Caco-2 (cell line): ENCODE results near the gene SPDYE18. TPM values are rescaled to one million over a fixed set of nuclear protein-coding genes. Genes with fewer than 3 reads are reported as not detected.
A peak's percentile ranks its signal among the peaks of the same experiment; 100 is the strongest.
"Not testable (repeated sequence)": the region's sequence is repeated elsewhere in the genome, so short reads cannot be mapped to it uniquely, and the experiment has no call there.

Source experiments
- BruUV-seq: library from RNA; stranded (reverse); fragments of 400-500 nt; replicated peaks from 2 replicates; lab custom pipeline; 2021; lab: Mats Ljungman, UMichigan
- CTCF ChIA-PET: fragments of 300-600 bp; sonication (Branson Sonifier 250); formaldehyde crosslinking; loops from one replicate; lab custom pipeline; 2022; ENCODE audit warnings: antibody characterized with exemption; lab: Charles Lee
- POLR2A ChIA-PET: fragments of 300-600 bp; sonication (Branson Sonifier 250); formaldehyde crosslinking; loops from one replicate; lab custom pipeline; 2022; ENCODE audit warnings: antibody characterized with exemption; lab: Charles Lee
- DNase-seq, 2 experiments: peaks; one replicate each; pipeline versions ENCODE4 v3.0.0 to v3.0.0-alpha.2; 2020 to 2022
- H3K27me3 ChIP-seq: replicated peaks from 2 replicates; pipeline ENCODE4 v1.6.0; 2011; ENCODE audit warnings: low read length; ENCODE audit not compliant: control insufficient read depth, insufficient read depth
- H3K36me3 ChIP-seq: 2 replicates; pipeline ENCODE4 v1.5.1; 2011; ENCODE audit warnings: low read length; ENCODE audit not compliant: control insufficient read depth, insufficient read depth
- H3K4me1 ChIP-seq: fragments of 250-450 bp; sonication (Bioruptor Pico); 2 replicates; pipeline ENCODE4 v1.5.1; 2020; ENCODE audit warnings: mild to moderate bottlenecking
- H3K4me3 ChIP-seq: 2 replicates; pipeline ENCODE4 v1.5.1; 2011; ENCODE audit warnings: low read depth, mild to moderate bottlenecking, control low read depth, low read length
- H3K9me3 ChIP-seq: fragments of 250-450 bp; sonication (Bioruptor Pico); 2 replicates; pipeline ENCODE4 v1.5.1; 2020; ENCODE audit warnings: mild to moderate bottlenecking, moderate library complexity
- H3K27ac Mint-ChIP-seq: one replicate; pipeline ENCODE4 v1.8.0; 2022; ENCODE audit warnings: mixed read lengths; ENCODE audit not compliant: unreplicated experiment
- H3K27me3 Mint-ChIP-seq: one replicate; pipeline ENCODE4 v1.8.0; 2022; ENCODE audit warnings: mixed read lengths; ENCODE audit not compliant: insufficient read depth, unreplicated experiment
- H3K36me3 Mint-ChIP-seq: one replicate; pipeline ENCODE4 v1.8.0; 2022; ENCODE audit warnings: mild to moderate bottlenecking, mixed read lengths; ENCODE audit not compliant: insufficient read depth, unreplicated experiment
- H3K4me1 Mint-ChIP-seq: one replicate; pipeline ENCODE4 v1.8.0; 2022; ENCODE audit warnings: low read depth, mixed read lengths; ENCODE audit not compliant: unreplicated experiment
- H3K4me3 Mint-ChIP-seq: one replicate; pipeline ENCODE4 v1.8.0; 2022; ENCODE audit warnings: mild to moderate bottlenecking, moderate library complexity, mixed read lengths; ENCODE audit not compliant: unreplicated experiment
- H3K9me3 Mint-ChIP-seq: one replicate; pipeline ENCODE4 v1.8.0; 2022; ENCODE audit warnings: mixed read lengths; ENCODE audit not compliant: unreplicated experiment
- intact Hi-C: fragments of 100-400 bp; cut with micrococcal nuclease; formaldehyde crosslinking; loops from one replicate; pipeline ENCODE4 v1.10.0; 2022; ENCODE audit not compliant: unreplicated experiment
- total RNA-seq: library from RNA; stranded (reverse); gene quantifications from 2 replicates; pipeline ENCODE4 v1.2.3, GENCODE V29; 2022

The SPDYE18 gene
- total RNA-seq, 1 experiment from 2014 or later: 0.66 TPM

DNA sequence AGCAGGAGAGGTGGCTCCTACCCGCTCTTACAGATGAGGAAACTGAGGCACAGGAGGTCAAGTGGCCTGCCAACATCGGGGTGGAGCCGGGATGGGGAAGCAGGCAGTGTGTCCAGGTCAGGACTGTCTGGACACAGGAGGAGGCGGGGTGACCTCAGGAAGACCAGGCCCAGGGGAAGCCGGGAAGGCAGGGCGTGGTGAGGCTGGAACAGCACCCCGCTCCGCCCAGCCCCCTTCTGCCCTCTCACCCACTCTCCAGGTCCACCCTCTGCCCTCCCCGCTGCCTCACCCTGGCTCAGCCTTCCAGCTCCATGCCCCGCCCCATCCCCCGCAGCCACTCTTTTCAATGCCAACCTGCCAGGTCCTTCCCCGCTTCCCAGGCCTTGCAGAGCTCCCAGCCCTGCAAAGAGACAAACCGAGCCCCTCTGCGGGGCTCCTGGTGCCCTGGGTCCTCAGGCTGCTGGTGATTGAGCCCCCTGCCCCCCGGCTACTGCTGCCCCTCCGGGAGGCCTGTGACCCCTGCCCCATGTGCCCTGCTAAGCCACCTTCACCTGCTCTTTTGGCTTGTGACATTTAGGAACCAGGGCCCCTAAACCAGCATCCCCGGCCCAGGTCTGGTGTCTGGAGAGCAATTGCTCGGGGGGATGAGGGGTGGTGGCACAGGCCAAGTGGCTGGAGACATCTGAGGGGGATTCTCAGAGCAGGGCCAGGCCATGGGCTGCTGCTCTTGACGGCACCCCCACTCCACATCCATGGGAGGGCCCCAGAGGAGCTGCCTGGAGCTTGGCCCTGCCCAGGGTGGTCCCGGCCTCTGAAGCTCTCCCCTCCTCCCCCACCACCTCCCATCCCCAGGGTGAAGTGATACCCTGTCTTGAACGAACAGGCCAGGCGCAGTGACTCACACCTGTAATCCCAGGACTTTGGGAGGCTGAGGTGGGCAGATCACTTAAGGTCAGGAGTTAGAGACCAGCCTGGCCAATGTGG, 55.9 kb downstream of the SPDYE18 start:
- CTCF ChIA-PET: interaction anchor here (0.6 kb wide), 1 partner anchor 622 kb away, joined by 3 read pairs; no protein-coding TSS in a partner anchor
- BruUV-seq, H3K4me3 ChIP-seq, POLR2A ChIA-PET, H3K9me3 Mint-ChIP-seq, H3K27ac Mint-ChIP-seq, H3K27me3 ChIP-seq, H3K4me1 ChIP-seq, H3K4me1 Mint-ChIP-seq, intact Hi-C loops, H3K36me3 Mint-ChIP-seq, H3K36me3 ChIP-seq, DNase-seq, H3K4me3 Mint-ChIP-seq, H3K9me3 ChIP-seq, H3K27me3 Mint-ChIP-seq: not testable (repeated sequence)

DNA sequence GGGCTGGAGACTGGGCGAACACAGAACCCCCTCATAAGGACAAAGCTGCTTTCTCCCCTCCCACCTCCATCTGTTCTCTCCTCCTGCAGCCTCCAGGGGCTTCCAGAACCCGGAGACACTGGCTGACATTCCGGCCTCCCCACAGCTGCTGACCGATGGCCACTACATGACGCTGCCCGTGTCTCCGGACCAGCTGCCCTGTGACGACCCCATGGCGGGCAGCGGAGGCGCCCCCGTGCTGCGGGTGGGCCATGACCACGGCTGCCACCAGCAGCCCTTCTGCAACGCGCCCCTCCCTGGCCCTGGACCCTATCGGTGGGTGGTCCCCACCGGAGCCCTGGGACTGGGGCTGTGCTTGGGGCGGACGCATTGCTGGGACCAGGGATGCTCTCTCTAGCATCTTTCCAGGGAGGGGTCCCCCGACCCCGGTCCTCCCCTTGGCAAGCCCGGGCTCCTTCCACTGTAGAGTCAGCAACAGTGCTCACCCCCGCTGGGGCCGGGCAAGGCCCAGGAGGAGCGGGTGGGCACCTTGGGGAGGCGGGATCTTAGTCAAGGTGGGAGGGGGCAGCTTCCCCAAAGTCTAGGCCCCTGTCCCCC, 56.8 kb downstream of the SPDYE18 start:
- not testable (repeated sequence) for H3K4me1 Mint-ChIP-seq

GRCh38 chr7:77004151-77004550, 58.2 kb downstream of the SPDYE18 start:
- H3K27ac Mint-ChIP-seq, H3K4me1 Mint-ChIP-seq, H3K4me3 ChIP-seq, H3K27me3 Mint-ChIP-seq, H3K9me3 Mint-ChIP-seq, intact Hi-C loops, H3K9me3 ChIP-seq, H3K27me3 ChIP-seq, H3K4me1 ChIP-seq, H3K4me3 Mint-ChIP-seq, DNase-seq, BruUV-seq, CTCF ChIA-PET, H3K36me3 ChIP-seq, H3K36me3 Mint-ChIP-seq, POLR2A ChIA-PET: not testable (repeated sequence)

More for the DNA sequence above, 56.8 kb downstream of the SPDYE18 start:
- DNase-seq, H3K27me3 ChIP-seq, H3K4me3 Mint-ChIP-seq, H3K27me3 Mint-ChIP-seq, H3K36me3 Mint-ChIP-seq, H3K9me3 ChIP-seq, POLR2A ChIA-PET, H3K4me3 ChIP-seq, H3K4me1 ChIP-seq, H3K27ac Mint-ChIP-seq, BruUV-seq, intact Hi-C loops, H3K9me3 Mint-ChIP-seq, H3K36me3 ChIP-seq, CTCF ChIA-PET: not testable (repeated sequence)

- H3K9me3 Mint-ChIP-seq, H3K36me3 Mint-ChIP-seq, H3K9me3 ChIP-seq, intact Hi-C loops, H3K27me3 ChIP-seq, POLR2A ChIA-PET, H3K36me3 ChIP-seq, H3K4me3 ChIP-seq, BruUV-seq, CTCF ChIA-PET, H3K4me3 Mint-ChIP-seq, H3K27me3 Mint-ChIP-seq, DNase-seq, H3K4me1 ChIP-seq, H3K27ac Mint-ChIP-seq, H3K4me1 Mint-ChIP-seq: not testable (repeated sequence)
Observed at GRCh38 chr7:77003241-77003640, 59.1 kb downstream of the SPDYE18 start.

DNA sequence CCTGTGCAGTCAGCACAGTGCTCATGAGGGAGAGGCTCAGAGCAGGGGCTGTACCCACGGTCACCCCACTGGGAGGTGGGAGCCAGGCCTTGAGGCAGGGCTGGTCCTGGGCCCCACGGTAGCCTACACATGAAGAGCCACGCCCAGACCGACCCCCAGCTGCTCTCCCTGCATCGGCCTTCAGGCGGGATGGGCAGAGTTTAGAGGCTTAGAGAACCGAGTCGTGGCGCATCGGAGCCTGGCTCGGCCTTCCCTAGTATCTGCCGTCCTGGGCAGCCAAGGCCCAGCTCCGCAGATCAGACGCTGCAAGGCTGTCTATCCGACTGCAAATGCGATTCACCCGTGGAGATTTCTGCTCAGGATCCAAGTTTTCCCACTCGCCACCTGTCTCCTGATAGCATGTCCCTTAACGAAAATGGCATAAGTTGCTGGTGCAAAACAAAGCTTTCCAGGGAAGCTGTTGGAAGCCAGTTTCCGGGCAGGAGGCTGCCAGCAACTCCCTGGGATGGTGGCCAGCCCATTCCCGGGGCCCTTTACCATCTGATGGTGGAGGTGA, 59.6 kb downstream of the SPDYE18 start:
- H3K27me3 ChIP-seq, H3K9me3 Mint-ChIP-seq, H3K36me3 Mint-ChIP-seq, H3K4me3 Mint-ChIP-seq, POLR2A ChIA-PET, H3K9me3 ChIP-seq, intact Hi-C loops, H3K4me3 ChIP-seq, BruUV-seq, H3K4me1 ChIP-seq, H3K27me3 Mint-ChIP-seq, H3K27ac Mint-ChIP-seq, CTCF ChIA-PET, H3K4me1 Mint-ChIP-seq, H3K36me3 ChIP-seq: not testable (repeated sequence)
- DNase-seq: peak in 1 of 2 experiments; percentile 24

- H3K4me1 ChIP-seq, H3K27ac Mint-ChIP-seq, BruUV-seq, CTCF ChIA-PET, H3K27me3 ChIP-seq, H3K4me3 ChIP-seq, H3K27me3 Mint-ChIP-seq, intact Hi-C loops, POLR2A ChIA-PET, H3K9me3 ChIP-seq, H3K36me3 Mint-ChIP-seq, H3K4me3 Mint-ChIP-seq, H3K4me1 Mint-ChIP-seq, H3K36me3 ChIP-seq, H3K9me3 Mint-ChIP-seq: not testable (repeated sequence)
- peak in 1 of 2 experiments; percentile 31 for DNase-seq
Observed at GRCh38 chr7:77002104-77002503, 60.3 kb downstream of the SPDYE18 start.
